Lower lobe of right lung (tissue), 2 donors: ENCODE data around the gene GTPBP3. TPM values are rescaled to one million over a fixed set of nuclear protein-coding genes. Genes with fewer than 3 reads are reported as not detected.
A peak's percentile ranks its signal among the peaks of the same experiment; 100 is the strongest.

Experiments used
- ATAC-seq, 2 donors: fragments of 200-7000 bp; cut with Tn5 transposase; one replicate each; pipeline ENCODE4 v1.9.1; 2020 to 2022; ENCODE audit warnings: mild to moderate bottlenecking in 2 of 2, moderate library complexity in 2 of 2
- DNase-seq: peaks from one replicate; pipeline ENCODE4 v3.0.0-alpha.2; 2020
- H3K27ac ChIP-seq: fragments of 200-600 bp; one replicate; pipeline ENCODE4 v1.8.0; 2022
- H3K27me3 ChIP-seq: fragments of 200-600 bp; one replicate; pipeline ENCODE4 v1.8.0; 2022; ENCODE audit warnings: low read depth
- H3K36me3 ChIP-seq: fragments of 200-600 bp; one replicate; pipeline ENCODE4 v1.8.0; 2022; ENCODE audit warnings: mild to moderate bottlenecking
- H3K4me1 ChIP-seq: fragments of 200-600 bp; one replicate; pipeline ENCODE4 v1.8.0; 2022
- H3K4me3 ChIP-seq: fragments of 200-600 bp; one replicate; pipeline ENCODE4 v1.8.0; 2022; ENCODE audit warnings: mild to moderate bottlenecking
- H3K9me3 ChIP-seq: fragments of 200-600 bp; one replicate; pipeline ENCODE4 v1.8.0; 2022
- intact Hi-C: fragments of 100-400 bp; cut with DNase I; formaldehyde crosslinking; loops from one replicate; pipeline ENCODE4 v1.11.0; 2022
- total RNA-seq: library from RNA; stranded (reverse); fragmentation: NEBNext Ultra II Directional; extraction: Animal tissue kit (Norgen Biotek cat#: 25700); gene quantifications from one replicate; pipeline ENCODE4 v1.2.1, GENCODE V29; 2021
- TF ChIP-seq, protein P1 (sequence below): fragments of 200-600 bp; IDR thresholded peaks from one replicate; pipeline ENCODE4 v1.8.0; 2022; ENCODE audit warnings: antibody characterized with exemption, mild to moderate bottlenecking
- donor health status: DM: no; HTN: yes; CAD: no; lungs with severe emphysema.

The GTPBP3 gene
- total RNA-seq, 1 donor from 2014 or later = 21.0 TPM

DNA sequence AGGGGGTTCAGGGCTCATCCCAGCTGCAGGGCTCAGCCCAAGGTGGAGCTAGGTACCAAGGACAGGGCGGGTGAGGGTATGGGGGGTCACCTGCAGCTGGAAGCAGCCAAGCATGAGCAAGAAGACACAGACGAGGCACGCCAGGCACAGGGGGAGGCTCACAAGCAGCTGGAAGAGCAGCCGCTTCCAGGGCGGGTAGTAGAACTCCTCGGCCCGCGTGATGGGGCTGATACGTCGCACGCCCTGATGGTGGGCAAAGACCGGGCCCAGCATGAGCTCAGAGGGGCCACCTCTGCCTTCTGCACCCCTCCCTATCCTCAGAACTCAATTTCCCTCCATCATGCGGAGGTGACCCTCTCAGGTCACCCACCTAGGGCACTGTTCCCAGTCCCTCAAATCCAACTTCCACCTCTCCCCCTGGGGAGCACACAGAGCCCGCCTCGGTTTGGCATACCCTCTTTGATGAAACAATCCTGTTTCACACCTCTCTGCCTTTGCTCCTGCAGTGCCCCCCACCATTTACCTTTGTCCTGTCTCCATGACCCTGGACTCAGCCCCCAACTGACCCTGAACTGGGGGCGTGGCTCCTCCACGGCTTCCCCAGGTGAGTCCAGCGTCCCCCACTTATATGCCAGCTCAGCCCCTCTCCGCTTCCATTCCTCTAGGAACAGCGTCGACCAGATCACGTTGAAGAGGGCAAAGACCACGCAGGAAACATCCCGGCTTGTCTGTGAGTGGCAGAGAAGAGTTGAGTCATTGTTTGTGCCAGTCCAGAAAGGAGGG is 6.9 kb upstream of the GTPBP3 start:
- TF ChIP-seq, protein P1, sequence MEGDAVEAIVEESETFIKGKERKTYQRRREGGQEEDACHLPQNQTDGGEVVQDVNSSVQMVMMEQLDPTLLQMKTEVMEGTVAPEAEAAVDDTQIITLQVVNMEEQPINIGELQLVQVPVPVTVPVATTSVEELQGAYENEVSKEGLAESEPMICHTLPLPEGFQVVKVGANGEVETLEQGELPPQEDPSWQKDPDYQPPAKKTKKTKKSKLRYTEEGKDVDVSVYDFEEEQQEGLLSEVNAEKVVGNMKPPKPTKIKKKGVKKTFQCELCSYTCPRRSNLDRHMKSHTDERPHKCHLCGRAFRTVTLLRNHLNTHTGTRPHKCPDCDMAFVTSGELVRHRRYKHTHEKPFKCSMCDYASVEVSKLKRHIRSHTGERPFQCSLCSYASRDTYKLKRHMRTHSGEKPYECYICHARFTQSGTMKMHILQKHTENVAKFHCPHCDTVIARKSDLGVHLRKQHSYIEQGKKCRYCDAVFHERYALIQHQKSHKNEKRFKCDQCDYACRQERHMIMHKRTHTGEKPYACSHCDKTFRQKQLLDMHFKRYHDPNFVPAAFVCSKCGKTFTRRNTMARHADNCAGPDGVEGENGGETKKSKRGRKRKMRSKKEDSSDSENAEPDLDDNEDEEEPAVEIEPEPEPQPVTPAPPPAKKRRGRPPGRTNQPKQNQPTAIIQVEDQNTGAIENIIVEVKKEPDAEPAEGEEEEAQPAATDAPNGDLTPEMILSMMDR = no peak
- Histone ChIP-seq H3K4me3 (no peak overlapping the region), H3K4me1 (peaks cover 28% of the 10 kb centered on the region), H3K27ac (no peak overlapping the region), H3K36me3 (no peaks in the 10 kb centered on the region), H3K27me3 (peaks cover 9% of the 10 kb centered on the region), H3K9me3 (no peaks in the 10 kb centered on the region)
- intact Hi-C loops = no loop called here
- ATAC-seq (no peak), DNase-seq (no peak)

GRCh38 chr19:17331045-17331558 is 6.3 kb upstream of the GTPBP3 start:
- TF ChIP-seq, protein P1 = no peak
- H3K4me1 ChIP-seq = peaks cover 33% of the 10 kb centered on the region
- H3K27ac ChIP-seq = no peak overlapping the region
- H3K27me3 ChIP-seq = peaks cover 9% of the 10 kb centered on the region
- DNase-seq (no peak), ATAC-seq (no peak)
- H3K4me3 ChIP-seq = no peak overlapping the region
- intact Hi-C loops = no loop called here
- no peaks in the 10 kb centered on the region for H3K36me3 ChIP-seq
- H3K9me3 ChIP-seq = no peaks in the 10 kb centered on the region

DNA sequence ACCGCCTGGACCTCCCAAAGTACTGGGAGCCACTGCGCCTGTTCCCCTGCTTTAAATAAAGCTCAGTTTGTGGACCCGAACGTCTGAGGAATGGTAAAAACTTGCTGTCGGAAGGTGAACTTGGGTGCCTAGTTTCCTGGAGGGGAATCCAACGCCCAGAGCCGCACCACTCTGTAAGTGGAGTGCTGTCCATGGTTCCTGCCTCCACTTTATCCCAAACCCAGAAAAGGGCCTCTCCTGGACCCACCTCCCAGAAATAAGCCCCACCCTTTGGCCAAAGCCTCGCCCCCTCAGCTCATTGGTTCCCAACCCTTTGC is 5.0 kb upstream of the GTPBP3 start:
- Histone ChIP-seq H3K36me3 (no peaks in the 10 kb centered on the region), H3K27ac (no peak overlapping the region), H3K4me3 (no peak overlapping the region), H3K9me3 (no peaks in the 10 kb centered on the region), H3K27me3 (peaks cover 9% of the 10 kb centered on the region), H3K4me1 (peaks cover 35% of the 10 kb centered on the region)
- no peak for ATAC-seq
- intact Hi-C loops = no loop called here
- no peak for DNase-seq
- TF ChIP-seq, protein P1 = no peak

DNA sequence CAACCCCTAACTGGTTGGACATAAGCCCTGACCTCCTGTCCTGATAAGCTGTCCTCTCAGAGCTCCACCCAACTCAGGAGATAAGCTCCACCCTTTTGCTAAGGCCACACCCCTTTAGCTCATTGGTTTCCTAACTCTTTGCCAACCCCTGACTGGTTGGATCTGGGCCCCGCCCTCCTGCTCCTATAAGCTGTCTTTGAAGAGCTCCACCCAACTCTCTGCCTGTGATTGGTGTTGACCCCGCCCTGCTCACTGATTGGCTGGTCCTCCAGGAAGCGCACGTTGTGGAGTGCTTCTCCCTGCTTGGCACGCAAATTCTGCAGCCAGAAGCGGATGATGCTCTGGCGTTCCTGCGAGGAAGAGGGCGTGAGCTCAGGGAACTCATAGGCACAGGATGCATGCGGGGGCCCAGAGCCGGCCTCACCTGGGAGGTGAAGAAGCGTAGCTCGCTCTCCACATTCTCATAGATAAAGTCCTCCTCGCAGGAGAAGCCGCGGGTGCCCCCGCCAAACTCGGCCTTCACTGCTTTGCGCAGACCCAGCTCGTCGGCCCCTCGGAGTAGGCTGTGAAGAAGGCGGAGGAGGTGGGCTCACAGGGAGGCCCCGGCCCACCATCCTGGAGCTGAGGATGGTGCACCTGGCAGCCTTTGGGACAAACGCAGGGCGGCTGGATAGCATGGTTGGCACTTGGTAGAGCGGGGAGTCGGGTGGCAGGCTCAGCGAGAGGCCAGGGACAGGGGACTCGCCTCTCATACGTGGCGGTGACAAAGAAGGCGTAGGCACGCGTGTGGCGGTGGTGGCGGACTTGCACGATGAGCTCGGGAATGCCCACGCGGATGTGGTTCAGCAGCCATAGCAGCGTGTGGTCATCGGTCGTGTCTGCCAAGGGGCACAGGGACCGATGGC is 4.4 kb upstream of the GTPBP3 start:
- Histone ChIP-seq H3K9me3 (no peaks in the 10 kb centered on the region), H3K36me3 (no peaks in the 10 kb centered on the region), H3K4me3 (no peak overlapping the region), H3K27me3 (peaks cover 9% of the 10 kb centered on the region), H3K4me1 (peaks cover 34% of the 10 kb centered on the region), H3K27ac (no peak overlapping the region)
- ATAC-seq (no peak), DNase-seq (no peak)
- intact Hi-C loops = no loop called here
- TF ChIP-seq, protein P1 = no peak

- DNase-seq = no peak
- no peak for ATAC-seq
- H3K27me3 ChIP-seq = peaks cover 9% of the 10 kb centered on the region
- peaks cover 42% of the 10 kb centered on the region for H3K4me1 ChIP-seq
- intact Hi-C loops = no loop called here
- no peaks in the 10 kb centered on the region for H3K36me3 ChIP-seq
- TF ChIP-seq, protein P1 = no peak
- H3K27ac ChIP-seq = peak overlapping the region; percentile 81
- no peaks in the 10 kb centered on the region for H3K9me3 ChIP-seq
- peak overlapping the region; percentile 88 for H3K4me3 ChIP-seq
Measured at GRCh38 chr19:17333611-17334413, 3.5 kb upstream of the GTPBP3 start.
